22Rv1 (cell line): ENCODE results near the gene ERICH2.

Experiments
- ZFX ChIP-seq: fragments of 450-650 bp; IDR thresholded peaks from 2 replicates; pipeline ENCODE4 v1.6.1; 2017; ENCODE audit warnings: antibody characterized with exemption, borderline replicate concordance
- TF ChIP-seq, protein P1 (sequence below): fragments of 450-650 bp; IDR thresholded peaks from 2 replicates; pipeline ENCODE4 v1.5.1; 2017; ENCODE audit warnings: mild to moderate bottlenecking

DNA sequence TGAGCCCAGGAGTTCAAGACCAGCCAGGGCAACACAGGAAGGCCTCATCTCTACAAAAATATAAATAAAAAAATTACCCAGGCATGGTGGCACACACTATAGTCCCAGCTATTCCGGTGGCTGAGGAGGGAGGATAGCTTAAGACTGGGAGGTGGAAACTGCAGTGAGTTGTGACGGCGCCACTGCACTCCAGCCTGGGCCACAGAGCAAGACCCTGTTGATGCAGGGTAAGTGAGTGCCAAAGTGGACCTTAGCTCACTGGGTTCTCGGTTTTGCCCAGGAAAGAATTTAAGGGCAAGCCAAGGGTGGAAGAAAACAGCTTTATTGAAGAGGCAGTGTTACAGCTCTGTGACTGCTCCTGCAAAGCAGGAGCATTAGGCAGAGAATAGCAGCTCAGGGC is 6.9 kb upstream of the ERICH2 start:
- TF ChIP-seq, protein P1, sequence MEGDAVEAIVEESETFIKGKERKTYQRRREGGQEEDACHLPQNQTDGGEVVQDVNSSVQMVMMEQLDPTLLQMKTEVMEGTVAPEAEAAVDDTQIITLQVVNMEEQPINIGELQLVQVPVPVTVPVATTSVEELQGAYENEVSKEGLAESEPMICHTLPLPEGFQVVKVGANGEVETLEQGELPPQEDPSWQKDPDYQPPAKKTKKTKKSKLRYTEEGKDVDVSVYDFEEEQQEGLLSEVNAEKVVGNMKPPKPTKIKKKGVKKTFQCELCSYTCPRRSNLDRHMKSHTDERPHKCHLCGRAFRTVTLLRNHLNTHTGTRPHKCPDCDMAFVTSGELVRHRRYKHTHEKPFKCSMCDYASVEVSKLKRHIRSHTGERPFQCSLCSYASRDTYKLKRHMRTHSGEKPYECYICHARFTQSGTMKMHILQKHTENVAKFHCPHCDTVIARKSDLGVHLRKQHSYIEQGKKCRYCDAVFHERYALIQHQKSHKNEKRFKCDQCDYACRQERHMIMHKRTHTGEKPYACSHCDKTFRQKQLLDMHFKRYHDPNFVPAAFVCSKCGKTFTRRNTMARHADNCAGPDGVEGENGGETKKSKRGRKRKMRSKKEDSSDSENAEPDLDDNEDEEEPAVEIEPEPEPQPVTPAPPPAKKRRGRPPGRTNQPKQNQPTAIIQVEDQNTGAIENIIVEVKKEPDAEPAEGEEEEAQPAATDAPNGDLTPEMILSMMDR = no peak
- no peak for TF ChIP-seq ZFX
